Measurements from ENCODE around the gene ARHGEF11.

Gene ARHGEF11

DNA sequence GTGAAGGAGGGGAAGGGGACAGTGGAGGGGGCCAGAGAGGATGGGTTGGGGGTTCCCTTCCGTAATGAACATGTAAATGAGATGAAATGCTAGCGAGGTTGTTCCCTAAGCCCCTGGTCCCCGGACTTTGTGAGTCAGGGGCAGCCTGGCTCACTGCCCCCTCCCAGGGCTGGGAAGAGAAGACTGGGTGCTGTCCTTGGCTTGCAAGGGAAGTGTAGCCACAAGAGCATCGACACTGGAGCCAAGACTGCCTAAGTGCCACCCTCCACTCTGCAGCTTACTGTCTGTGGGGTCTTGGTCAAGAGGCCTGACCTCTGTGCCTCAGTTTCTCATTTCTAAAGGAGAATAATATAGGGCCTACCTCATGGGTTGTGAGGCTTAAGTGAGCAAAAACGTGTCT is 151.5 kb downstream of the ARHGEF11 start:
- TF ChIP-seq, protein P1, sequence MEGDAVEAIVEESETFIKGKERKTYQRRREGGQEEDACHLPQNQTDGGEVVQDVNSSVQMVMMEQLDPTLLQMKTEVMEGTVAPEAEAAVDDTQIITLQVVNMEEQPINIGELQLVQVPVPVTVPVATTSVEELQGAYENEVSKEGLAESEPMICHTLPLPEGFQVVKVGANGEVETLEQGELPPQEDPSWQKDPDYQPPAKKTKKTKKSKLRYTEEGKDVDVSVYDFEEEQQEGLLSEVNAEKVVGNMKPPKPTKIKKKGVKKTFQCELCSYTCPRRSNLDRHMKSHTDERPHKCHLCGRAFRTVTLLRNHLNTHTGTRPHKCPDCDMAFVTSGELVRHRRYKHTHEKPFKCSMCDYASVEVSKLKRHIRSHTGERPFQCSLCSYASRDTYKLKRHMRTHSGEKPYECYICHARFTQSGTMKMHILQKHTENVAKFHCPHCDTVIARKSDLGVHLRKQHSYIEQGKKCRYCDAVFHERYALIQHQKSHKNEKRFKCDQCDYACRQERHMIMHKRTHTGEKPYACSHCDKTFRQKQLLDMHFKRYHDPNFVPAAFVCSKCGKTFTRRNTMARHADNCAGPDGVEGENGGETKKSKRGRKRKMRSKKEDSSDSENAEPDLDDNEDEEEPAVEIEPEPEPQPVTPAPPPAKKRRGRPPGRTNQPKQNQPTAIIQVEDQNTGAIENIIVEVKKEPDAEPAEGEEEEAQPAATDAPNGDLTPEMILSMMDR (IDR thresholded peaks at IDR 0.05; ENCODE audit: borderline replicate concordance, insufficient read depth, low read depth, low read length), result no peak
- H3K4me3 ChIP-seq (ENCODE audit: low read depth, low read length), result no peak overlapping the region

DNA sequence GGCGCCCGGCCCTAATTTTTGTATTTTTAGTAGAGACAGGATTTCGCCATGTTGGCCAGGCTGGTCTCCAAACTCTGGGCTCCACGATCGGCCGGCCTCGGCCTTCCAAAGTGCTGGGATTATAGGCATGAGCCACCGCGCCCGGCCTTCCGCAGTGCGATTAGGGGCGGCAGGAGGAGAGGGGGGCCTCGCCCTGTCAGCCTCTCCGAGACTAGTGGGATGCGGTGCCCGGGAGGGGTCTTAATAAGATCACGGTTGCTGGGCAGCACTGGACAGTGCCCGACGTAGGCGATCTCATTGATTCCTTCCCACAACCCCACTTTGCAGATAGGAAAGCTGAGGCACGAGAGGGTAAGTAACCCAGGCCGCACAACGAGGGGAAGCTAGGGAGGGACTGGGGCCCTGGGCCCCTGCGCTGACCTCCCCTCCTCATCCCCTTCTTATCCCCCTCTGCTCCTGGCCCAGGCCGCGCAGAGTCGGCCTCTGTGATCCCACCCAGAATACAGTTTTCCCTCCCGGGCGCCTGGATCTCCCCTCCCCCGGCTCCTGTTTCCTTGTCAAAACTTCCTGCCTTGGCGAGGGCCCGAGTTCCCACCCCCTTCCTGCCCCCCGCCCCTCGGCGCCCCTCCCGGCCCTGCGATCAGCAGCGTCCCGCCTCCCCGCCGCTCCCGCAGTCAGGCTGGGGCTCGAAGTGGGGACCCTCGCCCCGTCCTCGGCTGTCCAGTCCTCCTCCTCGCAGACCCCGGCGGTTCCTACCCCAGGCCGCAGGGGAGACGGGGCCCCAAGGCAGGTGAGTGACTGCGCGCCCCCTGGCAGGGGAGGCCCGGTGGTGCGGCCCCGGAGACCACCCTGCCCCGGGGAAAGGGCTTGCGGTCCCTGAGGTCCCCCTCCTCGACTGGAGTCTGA is 152.2 kb downstream of the ARHGEF11 start, which contains the start of gene PEAR1:
TSS of gene PEAR1 (plus strand) at position 671 of the 906 bp plus-strand sequence. CDS start 10,209 bp downstream, outside the sequence.
- TF ChIP-seq, protein P1 (IDR thresholded peaks at IDR 0.05; ENCODE audit: borderline replicate concordance, insufficient read depth, low read depth, low read length), result no peak
- no peak within 1 kb of the TSS for H3K4me3 ChIP-seq (ENCODE audit: low read depth, low read length)

DNA sequence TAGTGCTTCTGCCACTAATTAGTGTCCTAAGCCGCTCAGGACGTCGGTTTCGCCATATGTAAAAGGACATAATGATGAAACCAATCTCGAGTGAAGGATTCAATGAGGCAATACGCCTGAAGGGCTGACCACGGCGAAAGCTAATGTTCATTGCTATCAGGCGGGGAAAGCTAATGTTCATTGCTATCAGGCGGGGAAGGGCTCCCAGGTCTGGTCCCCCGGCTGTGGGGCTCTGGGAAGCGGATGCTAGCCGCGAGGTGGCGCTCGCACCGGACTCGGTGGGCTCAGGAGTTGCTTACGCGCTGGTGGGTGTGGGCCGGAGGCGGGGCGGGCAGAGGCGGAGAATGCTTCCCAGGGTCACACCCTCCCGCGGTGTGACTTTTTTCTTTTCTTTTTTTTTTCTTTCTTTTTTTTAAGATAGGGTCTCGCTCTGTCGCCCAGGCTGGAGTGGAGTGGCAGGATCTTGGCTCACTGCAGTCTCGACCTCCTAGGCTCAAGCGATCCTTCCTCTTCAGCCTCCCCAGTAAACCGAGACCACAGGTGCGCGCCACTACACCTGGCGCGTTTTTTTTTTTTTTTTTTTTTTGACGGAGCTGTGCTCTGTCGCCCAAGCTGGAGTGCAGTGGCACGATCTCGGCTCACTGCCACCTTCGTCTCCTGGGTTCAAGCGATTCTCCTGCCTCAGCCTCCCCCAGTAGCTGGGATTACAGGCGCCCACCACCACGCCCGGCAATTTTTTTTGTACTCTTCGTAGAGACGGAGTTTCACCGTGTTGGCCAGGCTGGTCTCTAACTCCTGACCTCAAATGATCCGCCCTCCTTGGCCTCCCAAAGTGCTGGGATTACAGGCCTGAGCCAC is 153.1 kb downstream of the ARHGEF11 start:
- H3K4me3 ChIP-seq (ENCODE audit: low read depth, low read length), result no peak overlapping the region
- TF ChIP-seq, protein P1 (IDR thresholded peaks at IDR 0.05; ENCODE audit: borderline replicate concordance, insufficient read depth, low read depth, low read length), result peak; percentile 84

DNA sequence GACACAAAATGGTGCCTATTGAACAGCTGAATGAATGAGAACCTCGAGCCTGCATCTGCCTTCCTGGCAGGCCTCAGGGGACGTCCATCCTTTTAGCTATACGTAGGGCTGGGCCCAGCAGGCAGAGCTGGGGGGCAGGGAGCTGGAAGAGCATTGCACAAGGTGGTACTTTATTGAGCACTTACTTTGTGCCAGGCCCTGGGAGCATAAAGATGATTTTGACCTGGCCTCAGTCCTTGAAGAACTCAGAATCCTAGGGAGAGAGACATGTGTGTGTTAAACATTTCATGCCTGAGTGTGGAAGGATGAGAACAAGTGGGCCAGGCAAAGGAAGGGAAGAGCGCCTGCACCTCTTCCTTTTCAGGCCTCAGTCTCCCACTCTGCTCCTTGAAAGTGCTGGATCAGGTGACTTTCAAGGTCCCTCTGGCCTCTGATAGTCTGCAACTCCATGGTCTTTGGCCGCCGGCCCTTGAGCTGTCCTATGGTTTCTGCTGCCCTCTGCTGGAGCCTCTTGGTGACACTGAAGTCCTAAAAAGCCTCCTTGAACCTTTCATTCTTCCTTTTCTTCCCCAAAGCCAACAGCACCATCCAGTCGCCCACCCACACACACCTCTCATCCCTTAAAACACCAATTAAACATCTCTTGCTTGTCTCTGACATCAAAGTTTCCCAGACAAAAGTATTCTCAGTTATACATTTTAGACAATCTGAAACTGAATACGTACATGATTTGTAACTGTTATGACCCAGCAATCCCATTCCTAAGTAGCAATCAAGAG is 155.6 kb downstream of the ARHGEF11 start:
- H3K4me3 ChIP-seq (ENCODE audit: low read depth, low read length), result no peak overlapping the region
- TF ChIP-seq, protein P1 (IDR thresholded peaks at IDR 0.05; ENCODE audit: borderline replicate concordance, insufficient read depth, low read depth, low read length), result peak; percentile 83

DNA sequence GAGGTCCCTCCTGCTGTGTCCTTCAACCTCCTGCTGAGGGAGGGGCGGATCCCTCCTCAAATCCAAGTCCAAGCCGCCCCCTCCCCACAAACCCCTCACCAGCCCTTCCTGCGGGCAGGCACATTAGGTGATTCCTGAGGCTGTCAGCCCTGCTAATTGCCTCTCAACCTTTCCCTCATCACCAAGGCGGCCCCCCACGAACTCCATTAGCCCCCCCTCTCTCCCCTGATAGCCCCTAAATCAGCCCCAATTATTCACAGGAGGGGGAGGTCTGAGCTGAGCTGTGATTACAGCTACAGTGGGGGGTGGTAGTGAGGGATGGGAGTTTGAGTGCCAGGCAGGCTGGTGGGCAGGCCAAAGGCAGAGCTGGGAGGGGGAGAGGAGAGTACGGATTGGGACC is 157.8 kb downstream of the ARHGEF11 start:
- no peak overlapping the region for H3K4me3 ChIP-seq (ENCODE audit: low read depth, low read length)

DNA sequence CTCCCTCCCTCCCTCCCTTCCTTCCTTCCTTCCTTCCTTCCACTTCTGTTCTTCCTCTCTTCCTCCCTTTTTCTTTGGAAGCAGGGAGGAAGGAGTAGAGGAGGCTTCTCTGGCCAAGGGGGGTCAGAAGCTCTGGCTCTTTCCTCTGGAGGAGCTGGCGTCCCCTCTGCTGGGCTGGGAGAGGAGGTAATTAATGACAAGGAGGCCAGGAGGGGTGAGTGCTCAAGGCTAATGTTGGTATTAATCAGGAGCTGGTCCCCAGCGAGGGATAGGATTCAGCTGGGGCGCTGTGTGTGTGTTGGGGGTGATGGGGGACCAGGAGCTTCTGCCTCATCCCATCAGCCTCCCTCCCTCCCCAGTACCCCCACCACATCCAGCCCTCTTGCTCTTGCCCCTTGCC is 158.2 kb downstream of the ARHGEF11 start:
- H3K4me3 ChIP-seq (ENCODE audit: low read depth, low read length), result no peak overlapping the region
- TF ChIP-seq, protein P1 (IDR thresholded peaks at IDR 0.05; ENCODE audit: borderline replicate concordance, insufficient read depth, low read depth, low read length), result no peak

More for the DNA sequence above, 157.8 kb downstream of the ARHGEF11 start:
- TF ChIP-seq, protein P1 (IDR thresholded peaks at IDR 0.05; ENCODE audit: borderline replicate concordance, insufficient read depth, low read depth, low read length), result no peak

All from GM12875 (cell line).